Stimulated activated CD8-positive, alpha-beta memory T cell treated with anti-CD3 and anti-CD28 coated beads, Interleukin-12 subunit alpha, Interleukin-12 subunit beta, amount 100 ng/mL, for 1 hour (primary cell): ENCODE measurements around the gene MACF1.
A peak's percentile ranks its signal among the peaks of the same experiment; 100 is the strongest.
"Not testable (repeated sequence)": the region's sequence is repeated elsewhere in the genome, so short reads cannot be mapped to it uniquely, and the experiment has no call there.

Experiments
- DNase-seq: peaks from one replicate; pipeline ENCODE4 v3.0.0-alpha.2; 2020; ENCODE audit warnings: low read depth

Gene MACF1

DNA sequence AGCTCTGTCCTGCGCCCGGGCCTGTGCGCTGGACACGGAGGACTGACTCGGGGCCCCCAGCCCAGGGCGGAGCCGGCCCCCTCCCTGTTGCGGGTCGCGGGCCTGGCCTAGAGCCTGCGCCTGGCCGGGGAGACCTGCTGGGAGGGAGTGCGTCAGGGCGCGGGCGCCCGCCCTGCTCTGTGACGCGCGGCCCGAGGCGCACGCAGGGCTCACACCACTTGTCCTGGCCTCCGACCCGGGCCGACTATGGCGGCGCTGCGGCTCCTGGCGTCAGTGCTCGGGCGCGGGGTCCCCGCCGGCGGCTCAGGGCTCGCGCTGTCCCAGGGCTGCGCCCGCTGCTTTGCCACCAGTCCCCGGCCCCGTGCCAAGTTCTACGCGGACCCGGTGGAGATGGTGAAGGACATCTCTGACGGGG, 310.2 kb downstream of the MACF1 start:
- DNase-seq, result not testable (repeated sequence)

DNA sequence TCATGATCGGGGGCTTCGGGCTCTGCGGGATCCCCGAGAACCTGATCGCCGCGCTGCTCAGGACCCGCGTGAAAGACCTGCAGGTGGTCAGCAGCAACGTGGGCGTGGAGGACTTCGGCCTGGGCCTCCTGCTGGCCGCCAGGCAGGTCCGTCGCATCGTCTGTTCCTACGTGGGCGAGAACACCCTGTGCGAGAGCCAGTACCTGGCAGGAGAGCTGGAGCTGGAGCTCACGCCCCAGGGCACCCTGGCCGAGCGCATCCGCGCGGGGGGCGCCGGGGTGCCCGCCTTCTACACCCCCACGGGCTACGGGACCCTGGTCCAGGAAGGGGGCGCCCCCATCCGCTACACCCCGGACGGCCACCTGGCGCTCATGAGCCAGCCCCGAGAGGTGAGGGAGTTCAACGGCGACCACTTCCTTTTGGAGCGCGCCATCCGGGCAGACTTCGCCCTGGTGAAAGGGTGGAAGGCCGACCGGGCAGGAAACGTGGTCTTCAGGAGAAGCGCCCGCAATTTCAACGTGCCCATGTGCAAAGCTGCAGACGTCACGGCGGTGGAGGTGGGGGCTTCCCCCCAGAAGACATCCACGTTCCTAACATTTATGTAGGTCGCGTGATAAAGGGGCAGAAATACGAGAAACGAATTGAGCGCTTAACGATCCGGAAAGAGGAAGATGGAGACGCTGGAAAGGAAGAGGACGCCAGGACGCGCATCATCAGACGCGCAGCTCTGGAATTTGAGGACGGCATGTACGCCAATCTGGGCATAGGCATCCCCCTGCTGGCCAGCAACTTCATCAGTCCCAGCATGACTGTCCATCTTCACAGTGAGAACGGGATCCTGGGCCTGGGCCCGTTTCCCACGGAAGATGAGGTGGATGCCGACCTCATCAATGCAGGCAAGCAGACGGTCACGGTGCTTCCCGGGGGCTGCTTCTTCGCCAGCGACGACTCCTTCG, 310.9 kb downstream of the MACF1 start:
- not testable (repeated sequence) for DNase-seq

DNA sequence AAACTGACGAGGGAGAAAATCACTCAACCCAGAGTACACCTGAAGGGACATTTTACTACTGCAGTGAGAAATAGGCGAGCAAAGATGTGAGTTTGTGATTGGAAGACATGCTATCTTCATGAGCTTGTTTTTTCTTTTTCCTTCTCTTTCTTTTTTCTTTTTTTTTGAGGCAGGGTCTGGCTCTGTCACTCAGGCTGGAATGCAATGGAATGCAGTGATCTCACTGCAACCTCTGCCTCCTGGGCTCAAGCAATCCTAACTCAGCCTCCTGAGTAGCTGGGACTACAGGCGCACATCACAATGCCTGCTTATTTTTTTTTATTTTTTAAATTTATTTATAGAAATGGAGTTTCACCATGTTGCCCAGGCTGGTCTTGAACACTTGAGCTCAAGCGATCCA, 312.3 kb downstream of the MACF1 start:
- not testable (repeated sequence) for DNase-seq

DNA sequence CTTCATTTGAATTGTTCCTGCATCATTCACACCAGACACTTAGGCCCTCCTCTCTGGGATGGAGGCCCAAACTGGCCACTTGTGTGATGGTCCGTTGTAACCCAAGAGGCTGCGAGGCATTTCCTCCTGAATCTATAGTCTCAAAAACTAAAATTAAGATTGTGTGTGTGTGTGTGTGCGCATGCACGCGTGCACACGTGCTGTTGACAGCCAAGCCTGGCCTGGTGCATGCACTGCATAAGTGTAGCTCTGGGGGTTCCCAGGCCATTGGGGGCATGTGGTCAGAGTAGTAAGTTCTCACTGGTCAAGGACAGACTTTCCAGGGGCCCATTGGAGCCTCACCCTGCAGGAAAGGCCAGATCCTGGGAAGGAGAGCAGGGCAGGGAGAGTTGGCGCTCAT, 313.4 kb downstream of the MACF1 start:
- DNase-seq, result not testable (repeated sequence)

DNA sequence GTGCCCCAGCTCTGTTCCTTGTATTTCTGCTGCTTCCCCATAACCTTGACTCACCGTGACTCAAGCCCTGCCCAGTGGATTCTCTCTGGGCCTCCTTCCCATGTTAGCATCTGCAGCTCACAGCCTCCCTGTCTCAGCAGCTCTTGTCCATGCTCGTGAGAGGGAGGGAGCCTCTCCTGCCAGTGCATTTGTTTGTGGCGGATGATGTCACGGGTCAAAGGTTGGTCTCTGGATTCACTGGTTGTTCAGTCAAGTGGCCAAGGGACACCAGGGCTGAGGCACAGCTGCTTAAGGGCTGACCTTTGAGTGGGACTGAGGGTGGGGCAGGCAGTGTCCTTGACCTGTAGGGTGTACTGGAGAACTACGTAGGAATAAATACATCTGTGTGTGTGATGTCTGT, 314.9 kb downstream of the MACF1 start:
- not testable (repeated sequence) for DNase-seq

DNA sequence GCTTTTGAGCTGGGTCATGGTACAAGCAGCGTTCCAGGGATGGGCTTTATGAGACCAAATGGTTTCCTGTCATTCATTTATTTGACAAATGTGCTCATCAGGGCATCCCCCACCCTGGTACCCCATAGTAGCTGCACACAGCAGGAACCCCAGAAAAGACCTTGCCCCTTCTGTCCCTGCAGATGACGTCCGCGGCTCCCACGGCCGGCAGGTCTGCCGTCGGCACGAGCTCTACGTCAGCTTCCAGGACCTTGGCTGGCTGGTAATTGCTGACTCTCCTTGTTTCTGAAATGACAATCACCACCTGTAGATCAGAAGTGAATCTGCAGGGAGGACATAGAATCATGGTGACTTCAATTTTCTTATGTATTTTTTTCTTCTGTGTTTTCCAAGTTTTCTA, 317.7 kb downstream of the MACF1 start:
- not testable (repeated sequence) for DNase-seq

DNA sequence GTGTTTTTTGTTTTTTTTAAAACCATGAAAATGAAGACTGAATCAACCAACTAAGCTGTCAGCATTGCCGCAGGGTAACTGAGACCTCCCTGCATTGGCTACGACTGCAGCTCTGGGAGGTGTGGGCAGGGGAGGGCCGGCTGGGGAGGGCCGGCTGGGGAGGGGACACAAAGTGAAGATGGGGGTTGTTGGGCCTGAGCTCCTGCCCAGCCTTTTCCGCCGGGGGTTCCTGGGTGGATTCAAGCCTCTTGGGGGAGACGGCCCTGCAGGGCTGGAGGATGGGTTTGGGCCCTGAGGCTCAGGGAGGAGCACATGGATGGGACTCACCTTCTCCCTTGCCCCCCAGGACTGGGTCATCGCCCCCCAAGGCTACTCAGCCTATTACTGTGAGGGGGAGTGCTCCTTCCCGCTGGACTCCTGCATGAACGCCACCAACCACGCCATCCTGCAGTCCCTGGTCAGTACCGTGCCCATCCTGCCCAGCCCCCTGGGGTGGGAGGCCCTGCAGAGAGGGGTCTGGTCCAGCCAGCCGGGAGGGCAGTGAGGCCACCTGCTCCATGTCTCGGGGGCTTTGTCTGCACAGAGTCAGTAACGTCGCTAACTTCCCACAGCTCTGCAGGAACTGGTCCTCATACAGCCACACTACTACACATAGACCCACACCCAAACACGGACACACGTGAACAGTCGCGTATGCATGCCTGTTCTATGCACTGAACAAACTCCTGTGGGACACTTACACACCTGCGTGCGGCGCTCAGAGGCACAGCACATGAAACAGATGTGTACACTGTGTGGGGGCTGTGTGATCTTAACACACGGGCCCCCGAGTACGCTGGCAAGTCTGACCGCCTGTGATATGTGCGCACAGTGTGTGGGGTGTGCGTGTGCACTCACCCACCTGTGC, 318.4 kb downstream of the MACF1 start:
- no peak for DNase-seq

DNA sequence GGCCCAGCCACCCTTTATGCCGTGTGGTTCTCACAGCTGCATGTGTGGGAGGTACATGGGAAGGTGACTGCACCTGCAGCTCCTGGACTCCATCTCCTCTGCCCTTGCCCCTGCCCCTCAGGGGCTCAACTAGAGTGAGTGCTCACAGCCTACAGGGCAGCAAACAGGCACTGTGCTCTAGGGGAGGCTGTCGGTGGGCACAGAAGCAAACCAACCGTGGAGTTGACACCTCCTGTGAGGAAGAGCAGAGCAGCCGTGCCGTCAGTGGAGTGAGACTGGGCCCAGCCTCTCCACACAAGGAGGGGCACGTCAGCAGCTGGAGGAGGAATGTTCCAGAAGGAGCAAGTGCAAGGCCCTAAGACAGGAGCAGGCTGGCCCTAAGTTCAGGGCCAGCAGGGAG, 319.7 kb downstream of the MACF1 start:
- DNase-seq, result no peak

DNA sequence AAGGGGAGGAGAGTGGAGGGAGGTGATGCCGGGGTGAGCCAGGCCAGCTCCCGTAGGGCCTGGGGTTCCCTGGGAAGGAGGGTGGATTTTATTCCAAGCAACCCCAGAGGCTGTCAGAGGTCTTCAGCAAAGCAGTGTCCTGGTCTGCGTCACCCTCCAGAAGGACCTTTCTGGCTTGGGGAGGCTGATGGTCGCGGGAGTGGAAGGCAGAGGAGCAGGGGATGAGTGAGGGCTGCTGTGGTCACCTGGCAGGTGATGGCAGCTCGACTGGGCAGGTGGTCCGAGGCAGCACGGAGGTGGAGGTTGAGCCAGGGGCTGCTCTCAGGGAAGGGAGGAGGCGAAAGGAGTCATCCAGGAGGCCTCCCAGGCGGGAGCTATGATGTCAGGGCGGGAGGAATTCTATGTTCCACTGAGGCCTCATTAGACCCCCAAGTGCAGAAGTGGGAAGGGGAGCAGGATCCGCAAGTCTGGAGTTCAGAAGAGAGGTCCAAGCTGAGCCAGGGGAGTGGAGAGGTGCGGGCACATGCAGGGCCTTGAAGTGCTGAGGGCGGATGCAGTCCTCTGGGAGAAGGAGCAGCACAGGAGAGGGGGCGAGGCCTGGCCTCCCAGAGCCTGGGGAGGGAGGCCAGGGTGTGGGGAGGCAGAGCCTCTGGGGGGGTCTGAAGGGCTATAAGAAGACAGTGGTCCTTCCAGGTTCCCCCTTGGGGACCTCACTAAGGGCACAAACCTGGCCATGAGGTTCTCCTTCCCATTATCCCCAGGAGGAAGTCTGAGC, 320.3 kb downstream of the MACF1 start:
- no peak for DNase-seq

DNA sequence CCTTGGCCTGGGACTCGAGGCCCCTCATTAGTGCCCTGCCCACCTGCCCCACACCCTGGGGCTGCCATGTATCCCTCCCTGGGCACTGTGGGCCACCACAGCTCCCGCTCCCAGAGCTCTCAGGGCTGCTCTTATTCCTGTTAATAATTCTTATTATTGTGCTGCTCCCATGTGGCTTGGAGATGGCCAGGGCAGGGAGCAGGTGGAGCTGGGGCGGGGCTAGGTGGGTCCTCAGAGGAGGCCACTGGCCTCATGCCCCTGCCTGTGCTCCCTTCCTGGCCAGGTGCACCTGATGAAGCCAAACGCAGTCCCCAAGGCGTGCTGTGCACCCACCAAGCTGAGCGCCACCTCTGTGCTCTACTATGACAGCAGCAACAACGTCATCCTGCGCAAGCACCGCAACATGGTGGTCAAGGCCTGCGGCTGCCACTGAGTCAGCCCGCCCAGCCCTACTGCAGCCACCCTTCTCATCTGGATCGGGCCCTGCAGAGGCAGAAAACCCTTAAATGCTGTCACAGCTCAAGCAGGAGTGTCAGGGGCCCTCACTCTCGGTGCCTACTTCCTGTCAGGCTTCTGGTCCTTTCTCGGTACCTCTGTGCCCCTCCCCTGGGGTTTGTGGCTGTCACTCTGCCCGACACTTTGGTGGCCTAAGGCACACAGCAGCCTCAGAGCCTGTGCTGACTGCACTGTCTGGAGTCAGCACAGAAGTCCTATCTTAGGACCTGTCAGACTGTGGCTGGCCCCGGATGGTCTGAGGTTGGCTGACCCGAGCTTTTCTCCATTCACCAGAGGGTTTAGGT, 321.1 kb downstream of the MACF1 start:
- peak; percentile 15 for DNase-seq

DNA sequence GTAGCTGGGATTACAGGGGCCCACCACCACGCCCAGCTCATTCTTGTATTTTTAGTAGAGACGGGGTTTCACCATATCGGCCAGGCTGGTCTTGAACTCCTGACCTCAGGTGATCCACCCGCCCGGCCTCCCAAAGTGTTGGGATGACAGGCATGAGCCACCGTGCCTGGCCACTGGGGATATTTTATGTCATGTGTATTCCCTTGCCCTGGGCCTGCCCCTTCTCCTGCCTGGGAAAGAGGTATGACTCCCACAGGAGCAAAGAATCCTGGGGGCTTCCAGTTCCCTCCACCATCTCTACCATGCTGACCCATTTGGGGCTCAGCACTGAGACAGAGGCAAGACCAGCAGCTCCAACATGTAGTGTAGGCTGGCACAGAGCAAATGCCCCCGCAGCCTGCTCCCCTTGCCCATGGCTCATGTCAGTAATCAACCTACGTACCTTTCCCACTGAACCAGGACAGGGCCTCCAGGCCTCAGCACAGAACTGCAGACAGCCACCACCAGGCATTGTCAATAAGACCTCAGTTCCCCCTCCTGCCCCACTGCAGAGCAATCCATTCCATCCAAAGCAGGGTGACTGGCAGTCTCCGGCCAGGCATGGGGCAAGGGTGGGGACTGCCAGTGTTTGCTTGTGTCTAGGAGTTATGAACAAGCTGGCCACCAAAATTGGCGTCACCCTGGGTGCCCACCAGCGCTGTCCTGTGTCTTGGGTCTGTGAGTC, 322.1 kb downstream of the MACF1 start:
- no peak for DNase-seq

DNA sequence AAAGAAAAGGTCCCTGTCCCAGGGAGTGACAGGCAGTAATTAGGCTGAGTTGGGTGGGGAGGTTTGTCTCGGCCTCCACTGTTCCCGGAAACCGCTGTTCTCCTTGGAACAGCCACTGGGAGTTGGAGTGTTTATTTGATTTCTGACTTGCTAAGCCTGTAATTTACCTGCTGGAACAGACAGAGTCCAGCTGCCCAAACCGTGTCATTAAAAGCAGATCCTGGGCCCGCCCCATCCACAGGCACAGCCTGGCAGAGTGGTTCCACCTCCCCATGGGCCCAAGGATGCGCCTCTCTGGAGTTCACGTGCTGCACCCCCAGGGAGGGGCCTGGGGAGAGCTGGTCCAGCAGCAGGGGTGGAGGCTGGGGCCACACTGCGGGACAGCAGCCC, 322.7 kb downstream of the MACF1 start:
- not testable (repeated sequence) for DNase-seq

DNA sequence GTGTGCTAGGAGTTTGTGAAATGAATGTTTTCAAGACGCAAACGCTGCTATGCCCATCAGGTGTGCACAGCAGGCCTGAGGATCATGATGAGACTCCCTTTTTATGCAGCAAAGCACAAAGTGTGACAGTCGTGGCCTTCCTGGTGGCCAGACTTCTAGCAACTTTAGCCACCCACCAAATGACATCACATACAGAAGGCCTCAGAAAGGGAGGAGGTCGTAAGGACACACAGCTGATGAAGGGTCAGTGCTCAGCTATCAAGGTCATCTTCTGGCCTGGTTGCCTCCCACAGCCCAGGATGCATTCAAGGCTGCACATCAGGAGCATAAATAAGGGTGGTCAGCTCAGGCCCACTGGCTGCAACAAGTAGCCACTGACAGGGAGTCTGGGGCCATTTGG, 323.6 kb downstream of the MACF1 start:
- DNase-seq, result no peak

DNA sequence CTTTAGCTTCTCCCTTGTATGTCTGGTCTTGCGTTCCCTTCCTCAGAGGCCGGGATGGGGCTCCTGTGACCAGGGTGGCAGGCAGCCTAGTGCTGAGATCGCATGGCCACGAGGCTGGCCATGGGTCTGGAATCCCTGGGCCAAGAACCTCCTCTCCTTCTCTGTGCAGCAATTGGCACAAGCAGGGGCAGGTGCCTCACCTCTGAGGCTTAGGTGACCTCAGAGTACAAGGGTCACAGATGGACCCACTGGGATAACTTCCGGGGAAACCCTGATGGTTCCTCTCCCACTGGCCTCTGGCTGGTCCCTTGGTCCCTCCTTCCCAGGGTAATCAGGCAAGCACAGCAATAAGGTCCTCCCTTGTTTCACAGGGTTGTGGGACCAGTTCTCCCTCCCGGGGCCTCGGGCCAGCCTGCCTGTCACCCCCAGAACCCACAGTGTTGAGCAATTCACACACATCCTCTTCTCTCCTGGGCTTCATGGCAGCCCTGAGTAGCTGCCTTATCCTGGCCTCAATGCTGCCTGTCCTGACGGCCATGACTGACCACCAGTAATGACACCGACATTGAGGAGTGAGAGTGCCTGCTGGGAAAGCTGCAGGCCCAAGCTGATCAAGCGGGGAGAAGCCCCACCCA, 325.5 kb downstream of the MACF1 start:
- DNase-seq, result no peak

DNA sequence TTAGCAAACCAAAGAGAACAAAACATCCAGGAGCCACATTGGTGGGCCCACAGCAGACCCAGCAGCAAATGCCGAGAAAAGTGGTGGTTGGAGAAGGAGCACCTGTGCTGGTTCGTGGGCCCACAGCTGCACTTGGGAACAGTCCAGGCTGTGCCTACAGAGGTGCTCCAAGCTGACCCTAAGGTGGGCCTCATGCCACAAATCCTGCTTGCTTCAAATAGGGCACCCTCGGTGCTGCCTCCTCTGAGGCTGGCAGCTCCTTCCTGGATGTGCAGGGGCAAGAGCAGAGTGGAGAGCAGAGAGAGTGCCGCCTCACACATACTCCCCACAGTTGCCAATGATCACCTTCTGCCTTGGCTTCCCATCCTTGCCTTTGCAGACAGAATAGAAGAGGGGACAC, 327.0 kb downstream of the MACF1 start:
- DNase-seq, result no peak

DNA sequence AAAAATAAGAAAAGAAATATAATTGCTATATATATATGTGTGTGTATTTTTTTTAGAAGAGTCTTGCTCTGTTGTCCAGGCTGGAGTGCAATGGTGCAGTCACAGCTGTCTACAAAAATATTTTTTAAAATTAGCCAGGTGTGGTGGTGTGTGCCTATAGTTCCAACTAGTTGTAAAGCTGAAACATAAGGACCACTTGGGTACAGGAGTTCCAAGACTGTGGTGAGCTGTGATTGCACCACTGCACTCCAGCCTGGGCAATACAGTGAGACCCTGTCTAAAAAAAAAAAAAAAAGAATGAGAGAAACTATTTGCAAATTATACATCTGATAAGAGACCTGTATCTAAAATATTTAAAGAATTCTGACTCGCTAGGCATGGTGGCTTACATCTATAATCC, 328.9 kb downstream of the MACF1 start:
- no peak for DNase-seq
